ENCODE data around the gene RIOX2.

RIOX2 gene

GRCh38 chr3:97954228-97954827 lies 17.9 kb downstream of the RIOX2 start:
- DNase-seq (ENCODE audit: low spot score), result no peak

GRCh38 chr3:97952872-97953271 lies 19.4 kb downstream of the RIOX2 start:
- no peak for DNase-seq (ENCODE audit: low spot score)

GRCh38 chr3:97952280-97952679 lies 20.0 kb downstream of the RIOX2 start:
- no peak for DNase-seq (ENCODE audit: low spot score)

GRCh38 chr3:97950360-97950759 lies 21.9 kb downstream of the RIOX2 start:
- DNase-seq (ENCODE audit: low spot score), result no peak

GRCh38 chr3:97949743-97950142 lies 22.5 kb downstream of the RIOX2 start:
- no peak for DNase-seq (ENCODE audit: low spot score)

GRCh38 chr3:97949110-97949485 lies 23.1 kb downstream of the RIOX2 start:
- no peak for DNase-seq (ENCODE audit: low spot score)

GRCh38 chr3:97948351-97949109 lies 23.7 kb downstream of the RIOX2 start:
- no peak for DNase-seq (ENCODE audit: low spot score)

GRCh38 chr3:97942801-97943546 lies 29.3 kb downstream of the RIOX2 start:
- DNase-seq (ENCODE audit: low spot score), result no peak

- DNase-seq (ENCODE audit: low spot score), result no peak
Observed at GRCh38 chr3:97940034-97940433, 32.2 kb downstream of the RIOX2 start.

GRCh38 chr3:97939401-97939800 lies 32.8 kb downstream of the RIOX2 start:
- no peak for DNase-seq (ENCODE audit: low spot score)

- DNase-seq (ENCODE audit: low spot score), result no peak
Observed at GRCh38 chr3:97938444-97938843, 33.8 kb downstream of the RIOX2 start.

- no peak for DNase-seq (ENCODE audit: low spot score)
Observed at GRCh38 chr3:97937205-97937604, 35.0 kb downstream of the RIOX2 start.

- DNase-seq (ENCODE audit: low spot score), result no peak
Observed at GRCh38 chr3:97935842-97936241, 36.4 kb downstream of the RIOX2 start.

- DNase-seq (ENCODE audit: low spot score), result no peak
Observed at GRCh38 chr3:97934980-97935695, 37.1 kb downstream of the RIOX2 start.

GRCh38 chr3:97932387-97932801 lies 39.8 kb downstream of the RIOX2 start:
- DNase-seq (ENCODE audit: low spot score), result no peak

GRCh38 chr3:97931218-97931617 lies 41.0 kb downstream of the RIOX2 start:
- DNase-seq (ENCODE audit: low spot score), result no peak

- no peak for DNase-seq (ENCODE audit: low spot score)
Observed at GRCh38 chr3:97930018-97930417, 42.2 kb downstream of the RIOX2 start.

GRCh38 chr3:97928986-97929385 lies 43.2 kb downstream of the RIOX2 start:
- DNase-seq (ENCODE audit: low spot score), result no peak

- DNase-seq (ENCODE audit: low spot score), result no peak
Observed at GRCh38 chr3:97927704-97928103, 44.5 kb downstream of the RIOX2 start.

- DNase-seq (ENCODE audit: low spot score), result no peak
Observed at GRCh38 chr3:97917813-97918536, 54.3 kb downstream of the RIOX2 start.

- no peak for DNase-seq (ENCODE audit: low spot score)
Observed at GRCh38 chr3:97916576-97916975, 55.7 kb downstream of the RIOX2 start.

GRCh38 chr3:97914388-97914787 lies 57.8 kb downstream of the RIOX2 start:
- no peak for DNase-seq (ENCODE audit: low spot score)
